GM18951 (cell line): ENCODE measurements around the gene IMPACT.

ENCODE experiments used
- POLR2A ChIP-seq: IDR thresholded peaks from 4 replicates; pipeline ENCODE4 v1.6.1; 2011; ENCODE audit warnings: mild to moderate bottlenecking; ENCODE audit not compliant: insufficient read length, insufficient read depth; ENCODE audit errors: extremely low read depth
- in situ Hi-C: fragments of 300-500 bp; cut with MboI; formaldehyde crosslinking; loops from one replicate; pipeline ENCODE4 v1.12.0; 2022; ENCODE audit warnings: low sequenced_read_pairs, mixed read lengths, inconsistent platforms; ENCODE audit not compliant: unreplicated experiment

The IMPACT gene

DNA sequence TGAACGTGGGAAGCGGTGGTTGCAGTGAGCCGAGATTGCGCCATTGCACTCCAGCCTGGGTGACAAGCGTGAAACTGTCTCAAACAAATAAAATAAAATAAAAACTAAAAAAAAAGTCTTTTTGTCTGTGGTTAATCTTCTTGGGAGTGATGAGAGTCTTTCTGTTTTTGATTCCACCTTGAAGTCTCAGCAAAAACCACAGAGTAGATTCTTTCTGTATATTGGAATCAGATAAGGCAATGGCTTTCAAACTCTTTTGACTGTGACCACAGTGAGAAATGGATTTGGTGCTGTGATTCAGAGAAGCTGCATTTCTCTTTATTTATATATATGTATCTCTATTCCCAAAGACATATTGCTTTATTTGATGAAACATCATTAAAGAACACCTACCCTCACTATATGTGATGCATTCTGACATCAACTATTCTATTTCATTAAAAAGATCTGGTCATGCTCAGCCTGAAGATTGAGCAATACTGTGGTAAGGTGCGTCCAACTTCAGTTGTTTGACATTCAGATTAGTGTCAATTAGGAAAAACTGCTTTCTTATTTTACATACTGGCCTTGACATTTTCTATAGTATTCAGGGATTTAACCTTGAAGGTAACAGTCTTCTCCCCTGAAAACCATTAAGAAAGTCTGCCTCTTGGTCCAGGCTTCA lies 49.6 kb downstream of the IMPACT start:
- in situ Hi-C loops: no loop called here
- no peak for TF ChIP-seq POLR2A

DNA sequence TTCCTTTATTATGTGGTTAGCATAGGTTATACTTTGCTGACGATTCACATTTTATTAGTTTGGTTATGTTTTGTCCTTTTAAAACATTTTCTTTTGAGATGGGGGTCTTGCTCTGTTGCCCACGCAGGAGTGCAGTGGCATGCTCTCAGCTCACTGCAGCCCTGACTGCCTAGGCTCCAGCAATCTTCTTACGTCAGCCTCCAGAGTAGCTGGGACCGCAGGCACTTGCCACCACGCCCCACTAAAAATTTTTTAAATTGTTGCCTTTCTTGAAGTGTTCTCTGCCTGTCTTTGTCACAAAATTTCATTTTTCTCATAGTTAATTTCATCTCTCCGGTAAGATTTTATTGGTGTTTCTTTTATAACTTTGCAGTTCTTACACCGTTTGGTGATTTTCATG lies 52.9 kb downstream of the IMPACT start:
- no peak for TF ChIP-seq POLR2A
- in situ Hi-C loops: no loop called here

DNA sequence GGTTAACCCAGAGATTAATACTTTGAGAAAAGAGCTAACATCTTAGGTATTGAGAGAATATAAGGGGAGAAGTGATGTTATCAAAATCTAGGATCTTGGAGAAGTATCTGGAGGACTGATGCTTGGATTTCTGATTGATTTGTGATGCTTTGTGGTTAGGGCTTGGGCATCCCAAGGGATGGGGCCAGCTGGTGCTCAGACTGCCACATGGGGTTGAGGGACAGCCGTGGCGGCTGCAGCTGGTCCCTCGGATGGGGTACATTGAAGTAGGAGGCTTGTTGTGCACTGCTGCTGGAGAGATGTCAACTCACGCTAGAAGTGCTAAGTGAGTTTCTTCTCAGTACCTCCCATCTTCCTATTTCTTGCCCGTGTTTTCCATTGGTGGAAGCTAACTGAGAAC lies 56.4 kb downstream of the IMPACT start:
- in situ Hi-C loops: no loop called here
- TF ChIP-seq POLR2A: no peak

DNA sequence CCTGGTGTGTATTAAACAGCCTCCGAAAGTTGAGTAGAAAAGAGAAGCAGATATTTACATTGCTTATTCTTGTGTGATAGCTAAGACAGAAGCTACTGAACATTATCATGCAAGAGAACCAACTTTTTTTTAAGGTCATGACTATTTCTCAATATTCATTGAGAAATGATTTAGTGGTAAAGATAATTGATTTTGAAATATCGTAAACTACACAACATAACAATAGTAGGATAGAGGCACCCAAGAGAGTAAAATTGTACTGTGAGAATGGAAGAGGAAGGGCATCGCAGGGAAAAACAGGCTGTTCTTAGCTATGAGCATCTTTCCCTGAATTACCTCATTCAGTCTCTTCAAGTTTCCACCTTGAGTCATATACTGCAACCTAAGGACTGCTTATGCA lies 59.2 kb downstream of the IMPACT start:
- TF ChIP-seq POLR2A: no peak
- in situ Hi-C loops: no loop called here

DNA sequence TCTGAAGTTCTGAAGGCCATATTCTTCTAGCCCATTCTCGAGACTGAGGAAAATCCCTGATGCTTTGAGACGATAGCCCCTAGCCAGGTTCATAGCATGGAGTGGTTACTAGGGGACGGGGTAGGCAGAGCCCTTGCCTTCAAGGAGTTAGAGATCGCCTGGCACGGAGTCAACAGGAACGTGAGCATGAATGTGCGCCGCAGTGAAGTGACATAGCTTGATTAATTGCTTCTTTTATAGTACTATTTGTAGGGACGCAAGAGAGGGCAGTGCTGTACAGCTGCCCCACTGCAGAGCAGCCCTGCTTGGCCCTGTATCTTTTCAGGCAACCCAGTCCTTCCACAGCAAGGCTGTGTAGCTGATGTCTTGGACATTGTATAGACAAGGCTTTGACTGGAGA lies 60.2 kb downstream of the IMPACT start:
- no peak for TF ChIP-seq POLR2A
- in situ Hi-C loops: no loop called here

DNA sequence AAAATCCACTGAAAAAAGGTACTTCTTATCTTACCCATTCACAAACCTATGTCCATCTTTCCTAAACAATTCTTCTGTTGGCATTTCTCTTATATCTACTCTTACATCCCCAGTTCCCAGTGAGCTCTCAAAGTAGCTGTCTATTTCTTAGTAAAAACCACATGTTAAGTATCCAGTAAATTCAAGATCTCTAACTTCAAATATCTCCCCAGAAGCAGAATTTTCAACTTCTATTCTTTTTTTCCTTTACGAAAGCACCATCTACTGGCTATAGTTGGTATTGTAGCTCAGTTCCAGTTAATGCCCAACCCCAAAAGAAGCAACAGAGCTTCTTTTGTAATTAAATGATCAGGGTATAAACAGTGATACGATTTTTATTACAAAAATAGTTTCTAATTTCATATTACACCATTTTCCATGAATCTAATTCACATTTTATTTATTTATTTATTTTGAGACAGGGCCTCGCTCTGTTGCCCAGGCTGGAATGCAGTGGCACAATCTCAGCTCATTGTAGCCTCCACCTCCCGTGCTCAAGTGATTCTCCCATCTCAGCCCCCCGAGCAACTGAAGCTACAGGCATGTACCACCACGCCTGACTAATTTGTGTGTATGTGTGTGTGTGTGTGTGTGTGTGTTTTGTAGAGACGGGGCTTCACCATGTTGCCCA lies 62.5 kb downstream of the IMPACT start:
- no peak for TF ChIP-seq POLR2A
- in situ Hi-C loops: no loop called here

DNA sequence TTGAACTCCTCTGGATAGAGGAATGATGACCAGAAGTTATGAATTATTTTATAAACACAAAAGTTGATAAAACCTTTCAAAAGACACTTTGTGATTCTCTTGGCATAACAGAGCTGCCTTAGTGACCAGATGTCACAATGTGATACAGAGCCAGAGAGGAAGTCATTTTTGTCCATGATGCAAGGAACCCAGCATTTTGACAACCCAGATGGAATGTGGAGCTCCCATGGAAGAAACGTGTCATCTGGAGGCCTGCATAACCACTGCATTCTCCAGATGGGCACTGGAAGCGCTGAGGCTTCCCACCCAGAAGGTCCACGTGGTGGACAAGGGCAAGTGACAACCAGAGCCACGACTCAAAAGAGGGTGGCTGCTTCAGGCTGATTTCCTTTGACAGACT lies 64.1 kb downstream of the IMPACT start:
- in situ Hi-C loops: no loop called here
- TF ChIP-seq POLR2A: no peak

DNA sequence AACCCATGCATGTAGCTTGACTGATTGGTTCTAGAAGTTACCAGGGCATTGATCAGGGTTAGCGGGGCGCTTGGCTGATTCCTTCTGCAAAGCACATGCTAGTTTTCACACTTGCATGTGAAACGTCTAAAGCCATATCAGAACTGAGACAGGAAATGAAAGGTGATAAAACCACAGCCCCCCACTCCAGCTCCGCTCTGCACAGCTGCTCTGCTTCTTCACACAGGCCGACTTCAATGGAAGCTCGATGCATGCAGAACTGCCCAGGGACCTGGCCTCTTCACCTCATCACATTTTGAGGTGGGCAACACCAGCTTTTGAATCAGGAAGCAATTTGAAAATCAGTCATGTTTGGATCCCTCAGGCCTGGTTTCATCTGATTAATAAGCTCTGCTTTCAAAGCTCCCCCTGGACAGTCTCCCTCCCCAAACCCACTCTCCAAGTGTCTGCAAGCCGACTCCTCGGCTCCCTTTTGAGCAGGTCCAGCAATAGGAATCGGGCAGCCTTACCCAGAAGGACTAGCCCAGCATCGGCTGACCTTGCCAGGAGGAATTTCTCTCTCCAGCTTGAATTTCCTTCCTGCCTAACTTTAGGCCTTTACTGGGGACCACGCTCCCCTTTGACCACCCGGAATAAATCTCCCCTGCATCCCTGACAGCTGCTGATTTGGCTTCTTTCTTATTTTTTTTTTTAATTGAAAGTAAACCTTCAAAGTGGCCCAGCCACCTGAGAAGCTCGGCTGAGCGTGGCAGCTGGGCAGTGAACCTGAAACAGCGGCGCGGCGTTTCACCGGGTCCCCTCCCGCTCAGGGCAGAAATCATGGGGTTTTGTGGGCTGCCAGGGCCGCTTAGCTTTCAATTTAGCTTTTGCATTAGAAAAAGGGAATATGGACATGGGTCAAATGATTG lies 65.7 kb downstream of the IMPACT start:
- TF ChIP-seq POLR2A: no peak
- in situ Hi-C loops: no loop called here

DNA sequence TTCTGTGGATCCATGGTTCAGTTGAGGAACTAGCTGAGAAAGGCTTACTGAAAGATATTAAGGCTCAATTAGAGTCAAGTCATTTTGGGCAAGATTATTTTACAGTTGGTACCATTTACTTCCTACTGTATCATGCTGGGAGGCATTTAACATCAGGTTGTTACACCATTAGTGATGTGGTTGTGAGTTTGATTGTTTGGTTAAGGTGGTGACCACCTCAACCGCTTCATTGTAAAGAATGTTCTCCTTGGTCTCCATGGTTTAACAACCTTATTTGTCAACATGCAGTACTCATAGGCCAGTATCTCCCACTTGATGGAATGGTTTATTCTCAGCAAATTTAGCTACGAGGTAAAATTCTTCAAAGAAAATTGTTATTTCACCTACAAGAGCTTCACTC lies 68.1 kb downstream of the IMPACT start:
- in situ Hi-C loops: no loop called here
- TF ChIP-seq POLR2A: no peak

DNA sequence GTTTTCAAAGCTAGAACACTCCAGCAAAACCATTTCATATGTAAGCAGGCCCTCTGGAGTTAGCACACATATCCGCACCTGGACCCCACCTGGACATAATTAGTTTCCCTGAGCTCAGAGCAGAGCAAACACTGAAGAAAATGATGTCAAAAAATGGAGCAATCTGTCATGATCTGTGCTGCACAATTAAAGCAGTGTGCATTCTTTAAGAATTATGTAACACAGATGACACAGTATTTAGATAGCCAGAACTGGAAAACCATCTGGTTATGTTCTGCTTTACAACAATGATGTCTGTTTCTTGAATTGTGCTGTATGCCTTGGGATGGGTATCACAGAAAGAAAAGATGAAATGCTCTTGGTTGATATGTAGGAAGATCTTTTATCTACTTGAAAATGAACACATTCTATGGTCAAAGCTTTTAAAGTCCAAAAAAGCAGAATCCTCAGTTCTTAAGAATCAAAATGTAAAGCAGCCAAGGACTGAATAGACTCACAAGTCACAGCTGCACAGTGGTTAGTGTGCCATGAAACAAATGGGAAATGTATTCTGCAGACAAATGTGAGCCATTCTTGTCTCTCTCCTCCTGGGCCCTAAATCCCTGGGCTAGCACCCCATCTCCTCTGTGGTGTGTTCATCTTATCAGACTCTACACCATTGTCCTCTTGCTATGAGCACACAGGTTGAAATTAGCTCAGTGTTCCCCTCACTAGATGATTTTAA lies 70.7 kb downstream of the IMPACT start:
- no peak for TF ChIP-seq POLR2A
- in situ Hi-C loops: no loop called here

DNA sequence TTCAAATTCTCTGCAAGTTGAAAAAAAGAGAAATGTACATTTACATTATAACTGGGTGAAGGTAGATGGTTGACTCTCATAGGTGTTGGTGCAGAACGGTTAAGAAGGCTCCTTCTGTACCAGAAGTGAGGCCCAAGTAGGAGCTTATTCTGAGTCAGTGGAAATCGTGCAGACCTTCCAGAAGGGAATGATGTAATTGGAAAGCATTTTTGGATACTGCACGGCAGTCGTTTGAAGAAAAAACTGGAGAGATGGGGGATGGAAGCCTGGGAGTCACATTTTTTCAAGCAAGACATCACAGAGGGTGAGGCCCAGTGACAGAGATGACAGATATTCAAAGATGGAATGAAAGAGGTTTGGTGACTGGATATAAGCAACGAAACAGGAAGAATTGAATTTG lies 73.3 kb downstream of the IMPACT start:
- in situ Hi-C loops: no loop called here

DNA sequence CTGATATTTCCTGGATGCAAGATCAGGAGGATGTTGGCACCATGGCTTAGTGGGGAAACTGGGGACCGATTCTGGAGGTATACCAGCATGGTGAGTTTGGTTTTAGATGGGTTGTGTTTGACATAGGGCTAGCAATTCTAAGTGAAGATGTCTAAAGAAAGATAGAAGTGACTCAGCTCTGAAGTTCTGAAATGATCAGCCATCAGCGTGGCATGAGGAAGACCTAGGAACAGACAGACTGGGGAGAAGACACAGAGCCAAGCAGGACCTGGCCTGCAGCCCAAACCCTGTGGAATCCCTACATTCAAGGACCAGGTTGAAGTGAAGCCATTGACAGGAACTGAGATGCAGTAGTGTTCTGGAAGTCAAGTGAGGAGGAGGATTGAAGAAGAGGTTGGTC lies 73.7 kb downstream of the IMPACT start:
- TF ChIP-seq POLR2A: no peak
- in situ Hi-C loops: no loop called here

More for the DNA sequence above, 73.3 kb downstream of the IMPACT start:
- TF ChIP-seq POLR2A: no peak

DNA sequence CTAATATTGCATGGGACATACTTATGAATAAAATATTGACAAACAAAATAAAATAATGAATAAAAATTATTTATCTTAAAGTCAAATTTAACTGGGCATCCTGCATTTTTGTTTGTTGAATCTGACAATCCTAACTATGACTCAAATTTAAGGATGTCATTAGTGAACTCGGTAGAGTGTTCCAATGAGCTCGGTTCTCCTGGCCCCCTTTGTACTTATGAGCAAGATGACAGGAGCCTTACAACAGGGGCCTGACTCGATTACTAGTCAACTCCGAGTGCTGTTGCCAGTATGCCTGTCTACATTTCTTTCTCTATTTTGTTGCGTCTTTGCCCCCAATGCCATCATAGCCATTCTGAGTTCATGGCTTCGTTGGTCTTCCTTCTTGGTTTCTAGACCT lies 74.3 kb downstream of the IMPACT start:
- in situ Hi-C loops: no loop called here
- no peak for TF ChIP-seq POLR2A
